ENCODE data around the gene ALKBH4.

ALKBH4 gene

GRCh38 chr7:102445674-102446071 is 19.0 kb downstream of the ALKBH4 start:
- no peak for TF ChIP-seq CTCF (IDR thresholded peaks at IDR 0.05; ENCODE audit: borderline replicate concordance, insufficient read depth, low read depth, low read length)
- H3K4me3 ChIP-seq (ENCODE audit: low read depth, low read length) = no peak overlapping the region

- no peak overlapping the region for H3K4me3 ChIP-seq (ENCODE audit: low read depth, low read length)
- no peak for TF ChIP-seq CTCF (IDR thresholded peaks at IDR 0.05; ENCODE audit: borderline replicate concordance, insufficient read depth, low read depth, low read length)
These were observed 19.5 kb downstream of the ALKBH4 start for GRCh38 chr7:102444961-102445673.

- no peak for TF ChIP-seq CTCF (IDR thresholded peaks at IDR 0.05; ENCODE audit: borderline replicate concordance, insufficient read depth, low read depth, low read length)
- no peak overlapping the region for H3K4me3 ChIP-seq (ENCODE audit: low read depth, low read length)
These were observed 24.5 kb downstream of the ALKBH4 start for GRCh38 chr7:102439963-102440795.

- TF ChIP-seq CTCF (IDR thresholded peaks at IDR 0.05; ENCODE audit: borderline replicate concordance, insufficient read depth, low read depth, low read length) = no peak
- no peak overlapping the region for H3K4me3 ChIP-seq (ENCODE audit: low read depth, low read length)
These were observed 28.5 kb downstream of the ALKBH4 start for GRCh38 chr7:102436118-102436517.

GRCh38 chr7:102434039-102434486 is 30.6 kb downstream of the ALKBH4 start:
- no peak for TF ChIP-seq CTCF (IDR thresholded peaks at IDR 0.05; ENCODE audit: borderline replicate concordance, insufficient read depth, low read depth, low read length)

GRCh38 chr7:102433219-102434038 is 31.2 kb downstream of the ALKBH4 start, which contains the start of gene ORAI2:
Gene ORAI2 (plus strand): TSS chr7:102433575. CDS start chr7:102438957, 5,382 bp downstream.
- no peak for TF ChIP-seq CTCF (IDR thresholded peaks at IDR 0.05; ENCODE audit: borderline replicate concordance, insufficient read depth, low read depth, low read length)
- H3K4me3 ChIP-seq (ENCODE audit: low read depth, low read length) = peak within 1 kb of the TSS; percentile 86

More at GRCh38 chr7:102434039-102434486, 30.6 kb downstream of the ALKBH4 start:
- H3K4me3 ChIP-seq (ENCODE audit: low read depth, low read length) = peak overlapping the region; percentile 86
